ENCODE results near the gene HK3. TPM values are rescaled to one million over a fixed set of nuclear protein-coding genes. Genes with fewer than 3 reads are reported as not detected.

Gene HK3
- total RNA-seq, 1 donor from 2014 or later = 0.51 TPM

- Mint-ChIP-seq H3K36me3 (ENCODE audit: low read depth, unreplicated experiment) (no peaks in the 10 kb centered on the region), H3K4me1 (ENCODE audit: unreplicated experiment) (no peaks in the 10 kb centered on the region), H3K4me3 (ENCODE audit: unreplicated experiment) (no peak overlapping the region), H3K27ac (ENCODE audit: unreplicated experiment) (no peak overlapping the region), H3K9me3 (ENCODE audit: unreplicated experiment) (no peaks in the 10 kb centered on the region), H3K27me3 (ENCODE audit: unreplicated experiment) (peaks cover 7% of the 10 kb centered on the region)
- no peak for DNase-seq (ENCODE audit: low spot score)
- no peak for TF ChIP-seq CTCF (IDR thresholded peaks at IDR 0.05; ENCODE audit: unreplicated experiment)
These were observed 37.9 kb downstream of the HK3 start for GRCh38 chr5:176861276-176861675.

GRCh38 chr5:176860381-176860780 lies 38.8 kb downstream of the HK3 start:
- Mint-ChIP-seq H3K4me1 (ENCODE audit: unreplicated experiment) (no peaks in the 10 kb centered on the region), H3K4me3 (ENCODE audit: unreplicated experiment) (no peak overlapping the region), H3K36me3 (ENCODE audit: low read depth, unreplicated experiment) (no peaks in the 10 kb centered on the region), H3K27ac (ENCODE audit: unreplicated experiment) (no peak overlapping the region), H3K9me3 (ENCODE audit: unreplicated experiment) (no peaks in the 10 kb centered on the region), H3K27me3 (ENCODE audit: unreplicated experiment) (peaks cover 7% of the 10 kb centered on the region)
- no peak for TF ChIP-seq CTCF (IDR thresholded peaks at IDR 0.05; ENCODE audit: unreplicated experiment)
- no peak for DNase-seq (ENCODE audit: low spot score)

- TF ChIP-seq CTCF (IDR thresholded peaks at IDR 0.05; ENCODE audit: unreplicated experiment) = no peak
- Mint-ChIP-seq H3K27me3 (ENCODE audit: unreplicated experiment) (peaks cover 7% of the 10 kb centered on the region), H3K36me3 (ENCODE audit: low read depth, unreplicated experiment) (no peaks in the 10 kb centered on the region)
These were observed 39.2 kb downstream of the HK3 start for GRCh38 chr5:176859916-176860315.

GRCh38 chr5:176857894-176858273 lies 41.3 kb downstream of the HK3 start:
- Mint-ChIP-seq H3K9me3 (ENCODE audit: unreplicated experiment) (no peaks in the 10 kb centered on the region), H3K36me3 (ENCODE audit: low read depth, unreplicated experiment) (no peaks in the 10 kb centered on the region), H3K27ac (ENCODE audit: unreplicated experiment) (no peak overlapping the region), H3K4me1 (ENCODE audit: unreplicated experiment) (no peaks in the 10 kb centered on the region), H3K27me3 (ENCODE audit: unreplicated experiment) (peaks cover 9% of the 10 kb centered on the region), H3K4me3 (ENCODE audit: unreplicated experiment) (peak overlapping the region; percentile 68)
- no peak for TF ChIP-seq CTCF (IDR thresholded peaks at IDR 0.05; ENCODE audit: unreplicated experiment)
- no peak for DNase-seq (ENCODE audit: low spot score)

More at GRCh38 chr5:176859916-176860315, 39.2 kb downstream of the HK3 start:
- H3K4me1 Mint-ChIP-seq (ENCODE audit: unreplicated experiment) = no peaks in the 10 kb centered on the region
- H3K27ac Mint-ChIP-seq (ENCODE audit: unreplicated experiment) = no peak overlapping the region
- no peaks in the 10 kb centered on the region for H3K9me3 Mint-ChIP-seq (ENCODE audit: unreplicated experiment)
- no peak overlapping the region for H3K4me3 Mint-ChIP-seq (ENCODE audit: unreplicated experiment)
- DNase-seq (ENCODE audit: low spot score) = no peak

GRCh38 chr5:176857216-176857893 lies 41.8 kb downstream of the HK3 start:
- Mint-ChIP-seq H3K9me3 (ENCODE audit: unreplicated experiment) (no peaks in the 10 kb centered on the region), H3K27ac (ENCODE audit: unreplicated experiment) (peak overlapping the region; percentile 42), H3K36me3 (ENCODE audit: low read depth, unreplicated experiment) (no peaks in the 10 kb centered on the region), H3K4me1 (ENCODE audit: unreplicated experiment) (no peaks in the 10 kb centered on the region), H3K27me3 (ENCODE audit: unreplicated experiment) (peaks cover 9% of the 10 kb centered on the region), H3K4me3 (ENCODE audit: unreplicated experiment) (no peak overlapping the region)
- TF ChIP-seq CTCF (IDR thresholded peaks at IDR 0.05; ENCODE audit: unreplicated experiment) = no peak
- DNase-seq (ENCODE audit: low spot score) = no peak

Measured in endothelial cell (in vitro differentiated cells).